Posterior vena cava (tissue), 2 donors: ENCODE data around the gene CCDC47. TPM values are rescaled to one million over a fixed set of nuclear protein-coding genes. Genes with fewer than 3 reads are reported as not detected.
"Not testable (repeated sequence)": the region's sequence is repeated elsewhere in the genome, so short reads cannot be mapped to it uniquely, and the experiment has no call there.

Source experiments
- DNase-seq: peaks from one replicate; pipeline ENCODE4 v3.0.0-alpha.2; 2020; ENCODE audit warnings: low spot score
- intact Hi-C, 2 donors: fragments of 100-400 bp; cut with DNase I; formaldehyde crosslinking; loops; one replicate each; pipeline versions ENCODE4 v1.14.1 to v1.14.2; 2022 to 2023
- long read RNA-seq, 2 donors: library from polyadenylated mRNA; unstranded; transcript quantifications; one replicate each; pipeline ENCODE4 v2.0.0, GENCODE V29; 2020 to 2021
- total RNA-seq, 2 donors: library from RNA; stranded (reverse); fragmentation: NEBNext Ultra II Directional; extraction: Animal tissue kit (Norgen Biotek cat#: 25700); gene quantifications; one replicate each; pipeline ENCODE4 v1.2.1, GENCODE V29; 2021
- donor health status: DM: yes; HTN: yes; CAD: no.
- donor health status: DM: yes; HTN: yes; CAD: no.

The CCDC47 gene
- 10 to 100 TPM; 52.5 to 58.5 TPM for total RNA-seq
- long read RNA-seq, donor 1, transcript CCDC47-201 (13 exons, 3,466 nt) = major isoform, 13 of 15 reads
- long read RNA-seq, donor 1, partial matches to known transcripts = 1 of 15 reads
- long read RNA-seq, donor 1, other reads (novel, unspliced or antisense) = 1 of 15 reads
- long read RNA-seq, donor 2, transcript CCDC47-204 (12 exons, 1,719 nt) = minor isoform, 17 of 138 reads
- long read RNA-seq, donor 2, transcript CCDC47-201 (13 exons, 3,466 nt) = major isoform, 108 of 138 reads
- long read RNA-seq, donor 2, partial matches to known transcripts = 9 of 138 reads
- long read RNA-seq, donor 2, other reads (novel, unspliced or antisense) = 4 of 138 reads

- intact Hi-C loops = loop anchor here in 1 of 2 donors (10.0 kb wide), 1 partner anchor 61 kb away; no protein-coding TSS in a partner anchor
These were observed at the start of gene CCDC47 for GRCh38 chr17:63773272-63774140. Gene CCDC47, minus strand, starts transcription at chr17:63773597. Its CDS starts 7,422 bp downstream, at chr17:63766175.

GRCh38 chr17:63822537-63822936 lies 49.1 kb upstream of the CCDC47 start:
- DNase-seq = no peak
- intact Hi-C loops = no loop called here

More at GRCh38 chr17:63773272-63774140, at the start of gene CCDC47:
- peak; percentile 99 for DNase-seq

GRCh38 chr17:63821804-63822203 lies 48.4 kb upstream of the CCDC47 start:
- no peak for DNase-seq
- intact Hi-C loops = no loop called here

- intact Hi-C loops = no loop called here
These were observed 47.7 kb upstream of the CCDC47 start for GRCh38 chr17:63820963-63821561.

GRCh38 chr17:63819585-63820537 lies 46.5 kb upstream of the CCDC47 start:
- intact Hi-C loops = loop anchor here in 1 of 2 donors (5.0 kb wide), 1 partner anchor 692 kb away; no protein-coding TSS in a partner anchor
- DNase-seq = no peak

More at GRCh38 chr17:63820963-63821561, 47.7 kb upstream of the CCDC47 start:
- no peak for DNase-seq

- intact Hi-C loops = loop anchor here in 1 of 2 donors (5.0 kb wide), 1 partner anchor 693 kb away; no protein-coding TSS in a partner anchor
- DNase-seq = no peak
These were observed 45.7 kb upstream of the CCDC47 start for GRCh38 chr17:63819131-63819530.

- intact Hi-C loops = loop anchor here in 1 of 2 donors (5.0 kb wide), 1 partner anchor 694 kb away; no protein-coding TSS in a partner anchor
- DNase-seq = no peak
These were observed 44.5 kb upstream of the CCDC47 start for GRCh38 chr17:63817736-63818385.

GRCh38 chr17:63816669-63817068 lies 43.3 kb upstream of the CCDC47 start:
- intact Hi-C loops = loop anchor here in 1 of 2 donors (5.0 kb wide), 1 partner anchor 696 kb away; no protein-coding TSS in a partner anchor
- no peak for DNase-seq

GRCh38 chr17:63816123-63816522 lies 42.7 kb upstream of the CCDC47 start:
- intact Hi-C loops = loop anchor here in 1 of 2 donors (5.0 kb wide), 1 partner anchor 696 kb away; no protein-coding TSS in a partner anchor
- DNase-seq = no peak

GRCh38 chr17:63809970-63810369 lies 36.6 kb upstream of the CCDC47 start:
- intact Hi-C loops = no loop called here
- no peak for DNase-seq

GRCh38 chr17:63805591-63805990 lies 32.2 kb upstream of the CCDC47 start:
- DNase-seq = no peak
- intact Hi-C loops = no loop called here

GRCh38 chr17:63804328-63804727 lies 30.9 kb upstream of the CCDC47 start:
- DNase-seq = no peak
- intact Hi-C loops = no loop called here

- intact Hi-C loops = no loop called here
- DNase-seq = no peak
These were observed 27.4 kb upstream of the CCDC47 start for GRCh38 chr17:63800783-63801182.

- no peak for DNase-seq
- intact Hi-C loops = no loop called here
These were observed 25.2 kb upstream of the CCDC47 start for GRCh38 chr17:63798572-63799106.

GRCh38 chr17:63796375-63796774 lies 23.0 kb upstream of the CCDC47 start:
- DNase-seq, intact Hi-C loops: not testable (repeated sequence)

- intact Hi-C loops = no loop called here
These were observed 18.8 kb upstream of the CCDC47 start for GRCh38 chr17:63792055-63792729.

GRCh38 chr17:63790057-63790456 lies 16.7 kb upstream of the CCDC47 start:
- intact Hi-C loops = no loop called here
- no peak for DNase-seq

More at GRCh38 chr17:63792055-63792729, 18.8 kb upstream of the CCDC47 start:
- no peak for DNase-seq
